WTC11 (cell line): ENCODE measurements around the gene TANGO2. TPM values are rescaled to one million over a fixed set of nuclear protein-coding genes. Genes with fewer than 3 reads are reported as not detected.

Experiments
- ATAC-seq: fragments of 200-7000 bp; cut with Tn5 transposase; 2 replicates; pipeline ENCODE4 v1.10.0; 2021; ENCODE audit warnings: mild to moderate bottlenecking, moderate library complexity
- CTCF ChIA-PET: fragments of 300-600 bp; sonication (Branson Sonifier 250); formaldehyde crosslinking; loops from one replicate; lab custom pipeline; 2021; ENCODE audit warnings: antibody characterized with exemption; lab: Charles Lee
- POLR2A ChIA-PET: fragments of 350-600 bp; sonication (Branson Sonifier 250); formaldehyde crosslinking; loops from one replicate; lab custom pipeline; 2021; ENCODE audit warnings: antibody characterized with exemption; lab: Charles Lee
- DNase-seq: peaks from one replicate; pipeline ENCODE4 v3.0.0; 2021; ENCODE audit warnings: low spot score
- H3K27ac Mint-ChIP-seq: 2 replicates; pipeline ENCODE4 v1.8.0; 2021; ENCODE audit warnings: mixed read lengths
- H3K27me3 Mint-ChIP-seq: 2 replicates; pipeline ENCODE4 v1.8.0; 2021; ENCODE audit warnings: low read depth, mild to moderate bottlenecking, moderate library complexity, mixed read lengths
- H3K36me3 Mint-ChIP-seq: 2 replicates; pipeline ENCODE4 v1.8.0; 2021; ENCODE audit warnings: mixed read lengths
- H3K4me1 Mint-ChIP-seq: 2 replicates; pipeline ENCODE4 v1.8.0; 2022; ENCODE audit warnings: mixed read lengths
- H3K4me3 Mint-ChIP-seq: 2 replicates; pipeline ENCODE4 v1.8.0; 2021; ENCODE audit warnings: mild to moderate bottlenecking, moderate library complexity, mixed read lengths
- H3K9me3 Mint-ChIP-seq: 2 replicates; pipeline ENCODE4 v1.8.0; 2021; ENCODE audit warnings: mixed read lengths
- ATF3 ChIP-seq: sonication (generic); formaldehyde crosslinking; conservative IDR thresholded peaks from 2 replicates; pipeline ENCODE4 v1.8.1; 2022; ENCODE audit warnings: mild to moderate bottlenecking, missing genetic modification reagents
- ELF4 ChIP-seq: sonication (generic); formaldehyde crosslinking; IDR thresholded peaks from 2 replicates; pipeline ENCODE4 v1.8.1; 2022; ENCODE audit warnings: low read depth, mild to moderate bottlenecking, moderate library complexity, missing genetic modification reagents
- EMX1 ChIP-seq: fragments of 250-450 bp; sonication (Bioruptor Pico); IDR thresholded peaks from 2 replicates; pipeline ENCODE4 v1.8.0; 2021; ENCODE audit warnings: mild to moderate bottlenecking
- ETV6 ChIP-seq: sonication (generic); formaldehyde crosslinking; IDR thresholded peaks from 2 replicates; pipeline ENCODE4 v1.8.1; 2022; ENCODE audit warnings: mild to moderate bottlenecking, missing genetic modification reagents
- GABPB1 ChIP-seq: sonication (generic); formaldehyde crosslinking; IDR thresholded peaks from 2 replicates; pipeline ENCODE4 v1.8.1; 2023; ENCODE audit warnings: mild to moderate bottlenecking, missing genetic modification reagents
- HMGA2 ChIP-seq: fragments of 250-450 bp; sonication (Bioruptor Pico); IDR thresholded peaks from 2 replicates; pipeline ENCODE4 v1.4.0; 2021; ENCODE audit warnings: mild to moderate bottlenecking, moderate library complexity
- IRF2 ChIP-seq: sonication (generic); formaldehyde crosslinking; IDR thresholded peaks from 2 replicates; pipeline ENCODE4 v1.8.0; 2022; ENCODE audit warnings: low read depth, missing genetic modification reagents, borderline replicate concordance
- MYBL2 ChIP-seq: sonication (generic); formaldehyde crosslinking; IDR thresholded peaks from 2 replicates; pipeline ENCODE4 v1.8.1; 2023; ENCODE audit warnings: mild to moderate bottlenecking, moderate library complexity, missing genetic modification reagents
- SOX15 ChIP-seq: fragments of 250-450 bp; sonication (Bioruptor Pico); IDR thresholded peaks from 2 replicates; pipeline ENCODE4 v1.9.0; 2021; ENCODE audit warnings: mild to moderate bottlenecking
- TP53 ChIP-seq: sonication (generic); formaldehyde crosslinking; IDR thresholded peaks from 2 replicates; pipeline ENCODE4 v1.8.1; 2023; ENCODE audit warnings: mild to moderate bottlenecking, missing genetic modification reagents
- USF1 ChIP-seq: sonication (generic); formaldehyde crosslinking; IDR thresholded peaks from 2 replicates; pipeline ENCODE4 v1.8.0; 2022; ENCODE audit warnings: mild to moderate bottlenecking, missing genetic modification reagents
- ZMAT4 ChIP-seq: fragments of 250-450 bp; sonication (Bioruptor Pico); IDR thresholded peaks from 2 replicates; pipeline ENCODE4 v1.9.0; 2021; ENCODE audit warnings: mild to moderate bottlenecking
- ZNF121 ChIP-seq: sonication (generic); formaldehyde crosslinking; IDR thresholded peaks from 2 replicates; pipeline ENCODE4 v1.8.0; 2023; ENCODE audit warnings: missing genetic modification reagents
- ZNF138 ChIP-seq: sonication (generic); formaldehyde crosslinking; conservative IDR thresholded peaks from 2 replicates; pipeline ENCODE4 v1.8.1; 2022; ENCODE audit warnings: mild to moderate bottlenecking, moderate library complexity, missing genetic modification reagents
- ZNF396 ChIP-seq: fragments of 250-450 bp; sonication (Bioruptor Pico); IDR thresholded peaks from 2 replicates; pipeline ENCODE4 v1.8.0; 2021; ENCODE audit warnings: mild to moderate bottlenecking, moderate library complexity, borderline replicate concordance
- ZNF416 ChIP-seq: fragments of 250-450 bp; sonication (Bioruptor Pico); IDR thresholded peaks from 2 replicates; pipeline ENCODE4 v1.9.0; 2021; ENCODE audit warnings: mild to moderate bottlenecking, inconsistent platforms
- ZNF423 ChIP-seq: fragments of 250-450 bp; sonication (Bioruptor Pico); IDR thresholded peaks from 2 replicates; pipeline ENCODE4 v2.1.2; 2022; ENCODE audit warnings: mild to moderate bottlenecking, moderate library complexity
- ZNF671 ChIP-seq: fragments of 250-450 bp; sonication (Bioruptor Pico); IDR thresholded peaks from 2 replicates; pipeline ENCODE4 v1.8.0; 2021; ENCODE audit warnings: mild to moderate bottlenecking
- total RNA-seq: library from RNA; stranded (reverse); gene quantifications from 3 replicates; pipeline ENCODE4 v1.2.3, GENCODE V29; 2021
- TF ChIP-seq, protein P1 (sequence below): fragments of 250-450 bp; sonication (Bioruptor Pico); IDR thresholded peaks from 2 replicates; pipeline ENCODE4 v1.9.0; 2021; ENCODE audit warnings: moderate library complexity, mild to moderate bottlenecking, inconsistent platforms, borderline replicate concordance
- TF ChIP-seq, protein P2 (sequence below): fragments of 250-450 bp; sonication (Bioruptor Pico); IDR thresholded peaks from 2 replicates; pipeline ENCODE4 v1.8.0; 2021; ENCODE audit warnings: mild to moderate bottlenecking
- TF ChIP-seq, protein P3 (sequence below): sonication (generic); formaldehyde crosslinking; conservative IDR thresholded peaks from 2 replicates; pipeline ENCODE4 v1.8.1; 2023; ENCODE audit warnings: mild to moderate bottlenecking, low read depth, missing genetic modification reagents, moderate library complexity
- TF ChIP-seq, protein P4 (sequence below): fragments of 250-450 bp; sonication (Bioruptor Pico); IDR thresholded peaks from 2 replicates; pipeline ENCODE4 v2.1.2; 2022; ENCODE audit warnings: mild to moderate bottlenecking, moderate library complexity

TANGO2 gene
- total RNA-seq, 1 experiment from 2014 or later: 14.8 TPM

DNA sequence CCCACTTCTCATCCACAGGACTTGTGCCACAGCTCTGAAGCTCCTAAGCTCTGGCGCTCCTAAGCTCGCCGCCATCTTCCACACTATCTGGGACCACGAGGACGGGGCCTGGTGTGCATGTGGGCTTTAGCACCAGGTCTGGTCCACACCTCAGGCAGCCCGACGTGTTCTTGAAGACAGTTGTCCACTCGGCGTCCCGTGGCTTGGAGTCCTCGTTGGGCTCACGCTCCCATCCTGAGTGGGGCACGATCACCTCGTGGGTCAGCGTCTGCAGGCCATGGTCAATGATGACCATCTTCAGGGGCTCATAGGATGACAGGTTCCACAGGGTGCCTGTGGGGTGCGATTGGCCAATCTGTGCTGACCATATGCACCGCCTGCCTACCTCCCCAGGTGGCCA is 42.2 kb upstream of the TANGO2 start:
- ATAC-seq: no peak
- Mint-ChIP-seq H3K4me3 (no peak overlapping the region), H3K9me3 (no peaks in the 10 kb centered on the region), H3K4me1 (peaks cover 18% of the 10 kb centered on the region), H3K27ac (no peak overlapping the region; the same call in 1 of the 2 replicates), H3K27me3 (no peaks in the 10 kb centered on the region), H3K36me3 (peaks cover 12% of the 10 kb centered on the region; the same call in 1 of the 2 replicates)
- POLR2A ChIA-PET: no interaction called here
- CTCF ChIA-PET: interaction anchor here (0.5 to 1.2 kb wide), 2 partner anchors 20 to 35 kb away, joined by 3 to 8 read pairs; no protein-coding TSS in a partner anchor
- no peak for DNase-seq
- TF ChIP-seq ELF4 (CRISPR knock-in tag): no peak
- no peak for TF ChIP-seq TP53 (CRISPR knock-in tag)
- TF ChIP-seq, protein P1, sequence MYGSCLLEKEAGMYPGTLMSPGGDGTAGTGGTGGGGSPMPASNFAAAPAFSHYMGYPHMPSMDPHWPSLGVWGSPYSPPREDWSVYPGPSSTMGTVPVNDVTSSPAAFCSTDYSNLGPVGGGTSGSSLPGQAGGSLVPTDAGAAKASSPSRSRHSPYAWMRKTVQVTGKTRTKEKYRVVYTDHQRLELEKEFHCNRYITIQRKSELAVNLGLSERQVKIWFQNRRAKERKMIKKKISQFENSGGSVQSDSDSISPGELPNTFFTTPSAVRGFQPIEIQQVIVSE: no peak
- no peak for TF ChIP-seq ATF3
- TF ChIP-seq ZMAT4 (CRISPR knock-in tag): no peak
- TF ChIP-seq, protein P2, sequence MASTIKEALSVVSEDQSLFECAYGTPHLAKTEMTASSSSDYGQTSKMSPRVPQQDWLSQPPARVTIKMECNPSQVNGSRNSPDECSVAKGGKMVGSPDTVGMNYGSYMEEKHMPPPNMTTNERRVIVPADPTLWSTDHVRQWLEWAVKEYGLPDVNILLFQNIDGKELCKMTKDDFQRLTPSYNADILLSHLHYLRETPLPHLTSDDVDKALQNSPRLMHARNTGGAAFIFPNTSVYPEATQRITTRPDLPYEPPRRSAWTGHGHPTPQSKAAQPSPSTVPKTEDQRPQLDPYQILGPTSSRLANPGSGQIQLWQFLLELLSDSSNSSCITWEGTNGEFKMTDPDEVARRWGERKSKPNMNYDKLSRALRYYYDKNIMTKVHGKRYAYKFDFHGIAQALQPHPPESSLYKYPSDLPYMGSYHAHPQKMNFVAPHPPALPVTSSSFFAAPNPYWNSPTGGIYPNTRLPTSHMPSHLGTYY (CRISPR knock-in tag): no peak
- TF ChIP-seq, protein P3, sequence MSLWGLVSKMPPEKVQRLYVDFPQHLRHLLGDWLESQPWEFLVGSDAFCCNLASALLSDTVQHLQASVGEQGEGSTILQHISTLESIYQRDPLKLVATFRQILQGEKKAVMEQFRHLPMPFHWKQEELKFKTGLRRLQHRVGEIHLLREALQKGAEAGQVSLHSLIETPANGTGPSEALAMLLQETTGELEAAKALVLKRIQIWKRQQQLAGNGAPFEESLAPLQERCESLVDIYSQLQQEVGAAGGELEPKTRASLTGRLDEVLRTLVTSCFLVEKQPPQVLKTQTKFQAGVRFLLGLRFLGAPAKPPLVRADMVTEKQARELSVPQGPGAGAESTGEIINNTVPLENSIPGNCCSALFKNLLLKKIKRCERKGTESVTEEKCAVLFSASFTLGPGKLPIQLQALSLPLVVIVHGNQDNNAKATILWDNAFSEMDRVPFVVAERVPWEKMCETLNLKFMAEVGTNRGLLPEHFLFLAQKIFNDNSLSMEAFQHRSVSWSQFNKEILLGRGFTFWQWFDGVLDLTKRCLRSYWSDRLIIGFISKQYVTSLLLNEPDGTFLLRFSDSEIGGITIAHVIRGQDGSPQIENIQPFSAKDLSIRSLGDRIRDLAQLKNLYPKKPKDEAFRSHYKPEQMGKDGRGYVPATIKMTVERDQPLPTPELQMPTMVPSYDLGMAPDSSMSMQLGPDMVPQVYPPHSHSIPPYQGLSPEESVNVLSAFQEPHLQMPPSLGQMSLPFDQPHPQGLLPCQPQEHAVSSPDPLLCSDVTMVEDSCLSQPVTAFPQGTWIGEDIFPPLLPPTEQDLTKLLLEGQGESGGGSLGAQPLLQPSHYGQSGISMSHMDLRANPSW (CRISPR knock-in tag): no peak
- TF ChIP-seq ETV6 (CRISPR knock-in tag): no peak
- no peak for TF ChIP-seq MYBL2 (CRISPR knock-in tag)
- TF ChIP-seq HMGA2 (CRISPR knock-in tag): no peak
- no peak for TF ChIP-seq IRF2 (CRISPR knock-in tag)
- no peak for TF ChIP-seq SOX15 (CRISPR knock-in tag)
- no peak for TF ChIP-seq ZNF138 (CRISPR knock-in tag)
- TF ChIP-seq EMX1 (CRISPR knock-in tag): no peak
- TF ChIP-seq GABPB1 (CRISPR knock-in tag): no peak
- no peak for TF ChIP-seq ZNF416 (CRISPR knock-in tag)
- TF ChIP-seq, protein P4, sequence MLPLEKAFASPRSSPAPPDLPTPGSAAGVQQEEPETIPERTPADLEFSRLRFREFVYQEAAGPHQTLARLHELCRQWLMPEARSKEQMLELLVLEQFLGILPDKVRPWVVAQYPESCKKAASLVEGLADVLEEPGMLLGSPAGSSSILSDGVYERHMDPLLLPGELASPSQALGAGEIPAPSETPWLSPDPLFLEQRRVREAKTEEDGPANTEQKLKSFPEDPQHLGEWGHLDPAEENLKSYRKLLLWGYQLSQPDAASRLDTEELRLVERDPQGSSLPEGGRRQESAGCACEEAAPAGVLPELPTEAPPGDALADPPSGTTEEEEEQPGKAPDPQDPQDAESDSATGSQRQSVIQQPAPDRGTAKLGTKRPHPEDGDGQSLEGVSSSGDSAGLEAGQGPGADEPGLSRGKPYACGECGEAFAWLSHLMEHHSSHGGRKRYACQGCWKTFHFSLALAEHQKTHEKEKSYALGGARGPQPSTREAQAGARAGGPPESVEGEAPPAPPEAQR (CRISPR knock-in tag): no peak

DNA sequence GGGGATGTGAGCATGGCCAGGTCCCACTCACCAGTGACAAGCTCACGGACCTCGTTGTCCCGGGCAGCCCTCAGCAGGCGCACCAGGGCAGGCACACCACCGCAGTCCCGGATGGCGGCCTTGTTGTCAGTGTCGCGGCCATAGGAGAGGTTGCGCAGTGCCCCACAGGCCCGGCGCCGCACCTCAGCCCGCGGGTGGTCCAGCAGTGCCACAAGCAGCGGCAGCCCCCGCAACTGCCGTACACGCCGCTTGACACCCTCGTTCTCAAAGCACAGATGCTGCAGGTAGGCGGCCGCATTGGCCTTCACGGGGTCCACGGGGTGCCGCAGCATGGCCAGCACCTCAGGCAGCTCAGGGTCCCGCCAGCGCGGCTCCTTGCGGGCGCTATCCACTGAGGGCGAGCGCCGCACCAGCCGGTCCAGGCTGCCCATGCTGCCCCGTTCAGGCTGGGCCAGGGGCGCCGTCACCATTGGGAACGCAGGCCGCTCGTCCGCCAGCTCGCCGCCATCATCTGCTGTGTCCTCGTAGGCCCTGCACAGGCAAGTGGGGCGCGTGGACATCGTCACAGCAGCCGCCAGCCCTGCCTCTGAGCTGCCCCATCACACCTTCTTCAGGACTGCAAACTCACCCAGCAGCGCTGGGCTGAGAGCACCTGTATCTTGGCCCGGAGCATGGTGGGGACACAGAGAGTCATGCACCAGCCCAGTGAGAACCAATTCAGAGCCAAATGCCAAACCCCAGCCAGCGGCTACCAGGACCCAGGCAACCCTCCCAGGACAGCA is 41.0 kb upstream of the TANGO2 start:
- POLR2A ChIA-PET: no interaction called here
- Mint-ChIP-seq H3K27ac (no peak overlapping the region), H3K9me3 (no peaks in the 10 kb centered on the region), H3K4me3 (no peak overlapping the region), H3K27me3 (no peaks in the 10 kb centered on the region), H3K36me3 (peaks cover 6% of the 10 kb centered on the region; the same call in 1 of the 2 replicates), H3K4me1 (peaks cover 15% of the 10 kb centered on the region)
- TF ChIP-seq ZNF423 (CRISPR knock-in tag) (no peak), ZNF671 (CRISPR knock-in tag) (no peak), USF1 (CRISPR knock-in tag) (no peak), ZNF121 (CRISPR knock-in tag) (no peak), ZNF396 (no peak), ZMAT4 (CRISPR knock-in tag) (no peak)
- TF ChIP-seq, protein P3 (CRISPR knock-in tag): no peak
- no peak for DNase-seq
- CTCF ChIA-PET: interaction anchor here (1.0 kb wide), 1 partner anchor 33 kb away, joined by 3 read pairs; no protein-coding TSS in a partner anchor
- ATAC-seq: no peak
